Right lobe of liver (tissue), 6 donors: Measurements from ENCODE around the gene NECTIN4. TPM values are rescaled to one million over a fixed set of nuclear protein-coding genes. Genes with fewer than 3 reads are reported as not detected.

ENCODE experiments used
- ATAC-seq, 4 donors: fragments of 200-7000 bp; cut with Tn5 transposase; one replicate each; pipeline ENCODE4 v1.9.1; 2020; ENCODE audit warnings: mild to moderate bottlenecking in 4 of 4, moderate library complexity in 4 of 4
- DNase-seq, 3 donors: peaks; one replicate each; pipeline ENCODE4 v3.0.0-alpha.2; 2020
- H3K27ac ChIP-seq, 3 donors: fragments of 200-600 bp; one replicate each; pipeline ENCODE4 v1.8.0; 2022
- H3K27me3 ChIP-seq, 2 donors: fragments of 200-600 bp; one replicate each; pipeline ENCODE4 v1.8.0; 2022
- H3K36me3 ChIP-seq, 4 donors: fragments of 200-600 bp; sonication (generic) in 1 of 4; one replicate each; pipeline versions ENCODE4 v1.5.1 to v1.8.0; 2017 to 2022; ENCODE audit warnings: control low read depth in 1 of 4
- H3K4me1 ChIP-seq, 4 donors: fragments of 200-600 bp; sonication (generic) in 1 of 4; one replicate each; pipeline versions ENCODE4 v1.5.1 to v1.8.0; 2017 to 2022; ENCODE audit warnings: control low read depth in 1 of 4
- H3K4me3 ChIP-seq, 3 donors: fragments of 200-600 bp; one replicate each; pipeline ENCODE4 v1.8.0; 2022
- H3K9me3 ChIP-seq, 4 donors: fragments of 200-600 bp; sonication (generic) in 1 of 4; one replicate each; pipeline versions ENCODE4 v1.5.1 to v1.8.0; 2017 to 2022; ENCODE audit warnings: control low read depth in 1 of 4
- CTCF ChIP-seq, 4 donors: fragments of 200-600 bp in 3 of 4; fragments of 450-650 bp in 1 of 4; IDR thresholded peaks; one replicate each; pipeline versions ENCODE4 v1.5.1 to v1.8.0; 2016 to 2022; ENCODE audit warnings: antibody characterized with exemption in 4 of 4, mild to moderate bottlenecking in 2 of 4
- POLR2A ChIP-seq: fragments of 450-650 bp; IDR thresholded peaks from one replicate; pipeline ENCODE4 v1.6.1; 2017; ENCODE audit warnings: antibody characterized with exemption, mild to moderate bottlenecking
- WGBS: methylation state at CpG from one replicate; pipeline ENCODE4 v1.1.6; 2018; ENCODE audit warnings: low coverage, low lambda C conversion rate; ENCODE audit not compliant: insufficient coverage; ENCODE audit errors: missing lambda C conversion rate; 5-methylcytosine and 5-hydroxymethylcytosine counted together
- intact Hi-C, 2 donors: fragments of 100-400 bp; cut with DNase I; formaldehyde crosslinking; loops; one replicate each; pipeline versions ENCODE4 v1.11.2 to v1.14.1; 2022
- total RNA-seq, 6 experiments: library from RNA; depleted of rRNA in 2 of 6; stranded (reverse); fragments of >200 nt in 2 of 6; fragmentation: NEBNext Ultra II Directional in 3 of 6; extraction: Animal tissue kit (Norgen Biotek cat#: 25700) in 3 of 6; gene quantifications; one replicate each; pipeline versions ENCODE4 v1.1.0 to v1.2.4, GENCODE V29; 2016 to 2023
- donor health status: DM: no; HTN: yes; CAD: no.
- donor health status: DM: no; HTN: no; CAD: no.
- donor health status: DM: no; HTN: no; CAD: no.
- donor health status: DM: no; HTN: yes; CAD: no.
- donor health status: DM: no; HTN: yes; CAD: no.

NECTIN4 gene
- total RNA-seq, 6 experiments from 2014 or later = not detected

- Histone ChIP-seq H3K4me3 (no peak overlapping the region), H3K27me3 (no peaks in the 10 kb centered on the region), H3K27ac (no peak overlapping the region), H3K4me1 (no peaks in the 10 kb centered on the region), H3K9me3 (no peaks in the 10 kb centered on the region), H3K36me3 (no peaks in the 10 kb centered on the region)
- WGBS = 93% methylated on average over 8 of the region's 19 CpGs
- DNase-seq (no peak), ATAC-seq (no peak)
- intact Hi-C loops = loop anchor here in 1 of 2 donors (10.0 kb wide), 1 partner anchor 238 kb away; no protein-coding TSS in a partner anchor
- no peak for TF ChIP-seq POLR2A
- TF ChIP-seq CTCF (IDR thresholded peaks at IDR 0.05) = no peak
Measured at GRCh38 chr1:161072751-161073449, 16.5 kb downstream of the NECTIN4 start.

GRCh38 chr1:161071886-161072371 lies 17.4 kb downstream of the NECTIN4 start:
- Histone ChIP-seq H3K27me3 (no peaks in the 10 kb centered on the region), H3K4me1 (no peaks in the 10 kb centered on the region), H3K4me3 (no peak overlapping the region), H3K9me3 (no peaks in the 10 kb centered on the region), H3K36me3 (no peaks in the 10 kb centered on the region), H3K27ac (no peak overlapping the region)
- WGBS = 18% methylated on average over 3 of the region's 9 CpGs
- TF ChIP-seq CTCF (IDR thresholded peaks at IDR 0.05) (peak; percentile 47 to 55 (median 47)), POLR2A (no peak)
- ATAC-seq (peak; percentile 32 to 65 (median 46)), DNase-seq (peak in 1 of 3 donors; percentile 65)
- intact Hi-C loops = loop anchor here in 1 of 2 donors (10.0 kb wide), 1 partner anchor 237 kb away; no protein-coding TSS in a partner anchor

GRCh38 chr1:161070761-161071160 lies 18.6 kb downstream of the NECTIN4 start:
- Histone ChIP-seq H3K27ac (no peak overlapping the region), H3K4me1 (no peaks in the 10 kb centered on the region), H3K4me3 (no peak overlapping the region), H3K27me3 (no peaks in the 10 kb centered on the region), H3K9me3 (no peaks in the 10 kb centered on the region), H3K36me3 (no peaks in the 10 kb centered on the region)
- no peak for TF ChIP-seq CTCF (IDR thresholded peaks at IDR 0.05)
- no peak for TF ChIP-seq POLR2A
- WGBS = 98% methylated on average over 4 of the region's 4 CpGs
- intact Hi-C loops = loop anchor here in 1 of 2 donors (10.0 kb wide), 1 partner anchor 236 kb away; no protein-coding TSS in a partner anchor
- ATAC-seq (no peak), DNase-seq (no peak)

GRCh38 chr1:161069731-161070270 lies 19.6 kb downstream of the NECTIN4 start, which contains the start of gene ARHGAP30:
Gene ARHGAP30 (minus strand): TSS chr1:161069891. CDS start chr1:161069624, 267 bp downstream.
- ATAC-seq (peak; percentile 64 to 72 (median 68)), DNase-seq (peak; percentile 66 to 80 (median 71))
- Histone ChIP-seq H3K4me1 (no peaks in the 10 kb centered on the region), H3K36me3 (no peaks in the 10 kb centered on the region), H3K27ac (peak within 1 kb of the TSS; percentile 26 to 75 (median 71)), H3K27me3 (no peaks in the 10 kb centered on the region), H3K9me3 (no peaks in the 10 kb centered on the region), H3K4me3 (peak within 1 kb of the TSS; percentile 26 to 44 (median 31))
- WGBS = 58% methylated on average over 4 of the region's 9 CpGs
- TF ChIP-seq CTCF (IDR thresholded peaks at IDR 0.05) = no peak
- peak; percentile 23 for TF ChIP-seq POLR2A
- intact Hi-C loops = loop anchor here in 1 of 2 donors (10.0 kb wide), 1 partner anchor 235 kb away; no protein-coding TSS in a partner anchor
